ENCODE data around the gene ARHGEF7. TPM values are rescaled to one million over a fixed set of nuclear protein-coding genes. Genes with fewer than 3 reads are reported as not detected.
"Not testable (repeated sequence)": the region's sequence is repeated elsewhere in the genome, so short reads cannot be mapped to it uniquely, and the experiment has no call there.

The ARHGEF7 gene
- total RNA-seq, 1 donor from 2014 or later: 63.7 TPM

GRCh38 chr13:111183959-111184358 lies 68.8 kb downstream of the ARHGEF7 start:
- no peaks in the 10 kb centered on the region for H3K36me3 ChIP-seq
- DNase-seq: no peak
- intact Hi-C loops (cut with DNase I): no loop called here
- H3K27me3 ChIP-seq (ENCODE audit: low read depth): no peaks in the 10 kb centered on the region
- H3K27ac ChIP-seq: no peak overlapping the region
- H3K4me3 ChIP-seq: no peak overlapping the region
- TF ChIP-seq CTCF (IDR thresholded peaks at IDR 0.05): no peak
- no peak for ATAC-seq
- peaks cover 38% of the 10 kb centered on the region for H3K4me1 ChIP-seq
- no peaks in the 10 kb centered on the region for H3K9me3 ChIP-seq

- peaks cover 40% of the 10 kb centered on the region for H3K4me1 ChIP-seq
- intact Hi-C loops (cut with DNase I): no loop called here
These were observed 69.6 kb downstream of the ARHGEF7 start for GRCh38 chr13:111184458-111185401.

DNA sequence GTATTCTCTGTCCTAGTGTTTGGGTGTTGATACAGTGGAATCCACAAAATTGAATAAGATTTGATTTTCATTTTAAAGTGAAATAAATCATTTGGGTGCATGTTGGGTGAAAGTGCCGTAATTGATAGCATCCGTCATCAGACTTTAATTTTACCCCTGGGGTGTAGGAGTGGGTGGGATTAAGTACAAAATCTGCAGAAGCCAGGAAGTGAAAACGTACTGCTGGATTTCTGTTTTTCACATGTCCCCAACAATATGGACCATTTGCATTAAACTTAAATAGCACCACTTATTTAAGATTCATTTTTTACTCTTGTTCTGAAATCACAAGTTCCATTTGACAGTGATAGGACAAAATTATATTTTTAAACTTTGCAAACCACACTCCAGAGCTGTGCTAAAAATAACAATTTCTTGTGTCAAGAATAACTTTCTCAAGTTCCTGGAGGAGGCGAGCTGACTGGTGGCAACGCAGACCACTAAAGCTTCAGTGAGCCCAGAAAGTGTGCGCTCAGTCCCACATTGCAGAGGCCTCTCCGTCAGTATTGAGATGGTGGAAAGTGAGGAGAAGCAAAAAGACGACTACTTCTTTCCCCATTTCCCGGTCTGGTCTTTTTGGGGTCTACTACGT lies 71.3 kb downstream of the ARHGEF7 start:
- H3K9me3 ChIP-seq: no peaks in the 10 kb centered on the region
- H3K27me3 ChIP-seq (ENCODE audit: low read depth): no peaks in the 10 kb centered on the region
- no peak overlapping the region for H3K4me3 ChIP-seq
- no peak for ATAC-seq
- peaks cover 40% of the 10 kb centered on the region for H3K4me1 ChIP-seq
- H3K36me3 ChIP-seq: no peaks in the 10 kb centered on the region
- intact Hi-C loops (cut with DNase I): no loop called here
- no peak for DNase-seq
- no peak overlapping the region for H3K27ac ChIP-seq
- TF ChIP-seq CTCF (IDR thresholded peaks at IDR 0.05): no peak

More at GRCh38 chr13:111184458-111185401, 69.6 kb downstream of the ARHGEF7 start:
- Histone ChIP-seq H3K4me3 (no peak overlapping the region), H3K36me3 (no peaks in the 10 kb centered on the region), H3K27me3 (ENCODE audit: low read depth) (no peaks in the 10 kb centered on the region), H3K9me3 (no peaks in the 10 kb centered on the region), H3K27ac (no peak overlapping the region)
- TF ChIP-seq CTCF (IDR thresholded peaks at IDR 0.05): no peak
- peak; percentile 13 to 55 for ATAC-seq
- no peak for DNase-seq

DNA sequence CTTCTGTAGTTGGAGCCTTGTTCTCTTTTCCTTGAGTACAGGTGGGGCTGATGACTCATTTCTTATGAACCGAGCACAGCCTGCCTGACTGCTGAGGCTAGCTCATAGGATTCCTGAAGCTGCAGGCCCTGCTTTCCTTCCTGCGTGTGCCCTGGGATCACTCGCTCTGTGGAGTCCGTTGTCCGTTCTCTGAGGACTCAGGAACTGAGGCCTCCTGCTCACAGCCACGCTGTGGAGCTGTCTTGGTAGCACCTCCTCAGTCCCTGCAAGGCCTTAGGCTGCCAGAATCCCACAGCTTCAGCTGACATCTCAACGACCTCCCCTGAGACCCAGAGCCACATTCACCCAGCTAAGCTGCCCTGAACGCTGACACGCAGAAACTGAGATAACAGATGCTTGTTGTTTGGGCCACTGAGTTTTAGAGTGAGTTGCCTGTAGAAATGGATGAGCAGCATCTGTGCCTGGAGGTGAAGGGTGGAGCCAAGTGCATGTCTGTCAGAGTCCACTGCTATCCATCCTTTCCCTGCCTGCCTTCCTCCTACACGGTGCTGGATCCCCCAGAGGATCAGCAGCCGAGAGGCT lies 72.9 kb downstream of the ARHGEF7 start:
- Histone ChIP-seq H3K27me3 (ENCODE audit: low read depth) (no peaks in the 10 kb centered on the region), H3K4me3 (no peak overlapping the region), H3K36me3 (no peaks in the 10 kb centered on the region), H3K4me1 (peaks cover 40% of the 10 kb centered on the region), H3K9me3 (no peaks in the 10 kb centered on the region), H3K27ac (no peak overlapping the region)
- peak; percentile 61 for ATAC-seq
- no peak for TF ChIP-seq CTCF (IDR thresholded peaks at IDR 0.05)
- intact Hi-C loops (cut with DNase I): no loop called here
- DNase-seq: no peak

GRCh38 chr13:111189064-111189505 lies 74.0 kb downstream of the ARHGEF7 start:
- H3K36me3 ChIP-seq; H3K27me3 ChIP-seq (ENCODE audit: low read depth); H3K4me3 ChIP-seq; intact Hi-C loops (cut with DNase I); H3K27ac ChIP-seq; H3K9me3 ChIP-seq; ATAC-seq; DNase-seq: not testable (repeated sequence)
- peaks cover 42% of the 10 kb centered on the region for H3K4me1 ChIP-seq

- H3K27ac ChIP-seq; H3K9me3 ChIP-seq; H3K27me3 ChIP-seq (ENCODE audit: low read depth); H3K4me3 ChIP-seq; DNase-seq; H3K36me3 ChIP-seq; intact Hi-C loops (cut with DNase I); ATAC-seq: not testable (repeated sequence)
- peaks cover 38% of the 10 kb centered on the region for H3K4me1 ChIP-seq
These were observed 74.4 kb downstream of the ARHGEF7 start for GRCh38 chr13:111189516-111189915.

DNA sequence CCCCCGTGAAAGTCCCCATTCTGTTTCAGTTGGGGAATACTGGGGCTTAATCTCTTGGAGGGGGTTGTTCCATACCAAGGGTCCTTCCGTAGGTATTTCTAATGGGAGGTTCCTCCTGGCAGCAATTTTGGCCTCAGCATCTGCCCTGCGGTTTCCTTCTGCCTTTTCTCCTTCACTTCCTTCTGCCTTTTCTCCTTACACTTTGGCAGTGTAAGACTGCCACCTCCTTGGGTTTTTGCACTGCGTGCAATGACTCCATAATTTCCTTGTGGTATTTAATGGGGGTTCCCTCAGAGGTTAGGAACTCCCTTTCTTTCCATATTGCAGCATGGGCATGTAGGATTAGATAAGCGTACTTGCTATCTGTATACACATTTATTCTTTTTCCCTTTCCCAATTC lies 78.1 kb downstream of the ARHGEF7 start:
- H3K36me3 ChIP-seq; H3K9me3 ChIP-seq; intact Hi-C loops (cut with DNase I); DNase-seq; ATAC-seq; H3K4me3 ChIP-seq; H3K27me3 ChIP-seq (ENCODE audit: low read depth); H3K27ac ChIP-seq: not testable (repeated sequence)
- peaks cover 17% of the 10 kb centered on the region for H3K4me1 ChIP-seq

GRCh38 chr13:111194651-111195050 lies 79.5 kb downstream of the ARHGEF7 start:
- H3K4me1 ChIP-seq; H3K27me3 ChIP-seq (ENCODE audit: low read depth); H3K27ac ChIP-seq; H3K9me3 ChIP-seq; ATAC-seq; H3K4me3 ChIP-seq; intact Hi-C loops (cut with DNase I); H3K36me3 ChIP-seq; DNase-seq: not testable (repeated sequence)

- H3K27me3 ChIP-seq (ENCODE audit: low read depth); DNase-seq; H3K27ac ChIP-seq; ATAC-seq; H3K9me3 ChIP-seq; H3K36me3 ChIP-seq; H3K4me3 ChIP-seq; intact Hi-C loops (cut with DNase I): not testable (repeated sequence)
- H3K4me1 ChIP-seq: peaks cover 26% of the 10 kb centered on the region
These were observed 83.7 kb downstream of the ARHGEF7 start for GRCh38 chr13:111198732-111199378.

Data from lower lobe of right lung (tissue), 2 donors.